Transverse colon (tissue), 3 donors: Measurements from ENCODE around the gene SPATS1.

Source experiments
- CTCF ChIP-seq, 5 experiments: fragments of 200-600 bp in 3 of 5; fragments of 450-650 bp in 2 of 5; sonication (generic) in 3 of 5; IDR thresholded peaks; 1 replicate in 2 of 5; 2 replicates in 3 of 5; pipeline ENCODE4 v1.5.1; 2016 to 2017; ENCODE audit warnings: antibody characterized with exemption in 5 of 5, inconsistent platforms in 3 of 5, mild to moderate bottlenecking in 2 of 5, moderate library complexity in 1 of 5
- POLR2A ChIP-seq: fragments of 450-650 bp; IDR thresholded peaks from one replicate; pipeline ENCODE4 v1.6.1; 2016; ENCODE audit warnings: antibody characterized with exemption, mild to moderate bottlenecking, moderate library complexity

- peak; percentile 10 for TF ChIP-seq POLR2A
- TF ChIP-seq CTCF (IDR thresholded peaks at IDR 0.05), result no peak
Observed at GRCh38 chr6:44297063-44298038, 45.1 kb upstream of the SPATS1 start.
